WTC11 (cell line): ENCODE data around the gene LRRIQ1.

Experiments
- AFF4 ChIP-seq: sonication (generic); formaldehyde crosslinking; IDR thresholded peaks from 2 replicates; pipeline ENCODE4 v1.8.1; 2023; ENCODE audit warnings: mild to moderate bottlenecking, missing genetic modification reagents, borderline replicate concordance
- ATF3 ChIP-seq: sonication (generic); formaldehyde crosslinking; conservative IDR thresholded peaks from 2 replicates; pipeline ENCODE4 v1.8.1; 2022; ENCODE audit warnings: mild to moderate bottlenecking, missing genetic modification reagents
- CDX4 ChIP-seq: fragments of 250-450 bp; sonication (Bioruptor Pico); IDR thresholded peaks from 2 replicates; pipeline ENCODE4 v1.9.0; 2021; ENCODE audit warnings: moderate library complexity, mild to moderate bottlenecking, inconsistent platforms, borderline replicate concordance
- CTCF ChIP-seq: fragments of 200-600 bp; IDR thresholded peaks from 2 replicates; pipeline ENCODE4 v1.8.0; 2022; ENCODE audit warnings: antibody characterized with exemption
- HMGXB4 ChIP-seq: sonication (generic); formaldehyde crosslinking; IDR thresholded peaks from 2 replicates; pipeline ENCODE4 v1.8.1; 2023; ENCODE audit warnings: mild to moderate bottlenecking, moderate library complexity, missing genetic modification reagents
- TCF7 ChIP-seq: sonication (generic); formaldehyde crosslinking; IDR thresholded peaks from 2 replicates; pipeline ENCODE4 v1.8.0; 2022; ENCODE audit warnings: mild to moderate bottlenecking, low read depth, missing genetic modification reagents, moderate library complexity

- TF ChIP-seq ATF3 (CRISPR knock-in tag) (no peak), CTCF (no peak), TCF7 (CRISPR knock-in tag) (no peak), HMGXB4 (CRISPR knock-in tag) (no peak), AFF4 (CRISPR knock-in tag) (no peak), CDX4 (no peak)
These were observed 19.0 kb upstream of the LRRIQ1 start for GRCh38 chr12:85017133-85017532.
